K562 (cell line): ENCODE data around the gene CLPSL2. TPM values are rescaled to one million over a fixed set of nuclear protein-coding genes. Genes with fewer than 3 reads are reported as not detected.

Experiments
- ATAC-seq: fragments of 200-7000 bp; cut with Tn5 transposase; 3 replicates; pipeline ENCODE4 v1.9.1; 2020; ENCODE audit warnings: moderate library complexity
- BruUV-seq: library from RNA; stranded (reverse); fragments of 400-500 nt; replicated peaks from 2 replicates; lab custom pipeline; 2021; lab: Mats Ljungman, UMichigan
- CTCF ChIA-PET: fragments of 300-600 bp; formaldehyde crosslinking; extraction: SDS; loops from one replicate; lab custom pipeline; 2021; ENCODE audit warnings: low intra/inter-chr PET ratio; lab: Yijun Ruan, JAX
- POLR2A ChIA-PET: fragments of 300-600, 350-650 bp; sonication (Branson Sonifier 250); formaldehyde crosslinking; extraction: SDS; loops from one replicate; lab custom pipeline; 2021; ENCODE audit warnings: antibody characterized with exemption, inconsistent platforms; lab: Yijun Ruan, JAX
- DNase-seq, 4 experiments: peaks; one replicate each; pipeline versions ENCODE4 v3.0.0 to v3.0.0-alpha.2; 2011 to 2018; ENCODE audit warnings: low spot score in 3 of 4, mixed read lengths in 3 of 4; ENCODE audit errors: extremely low read depth in 1 of 4
- FAIRE-seq: peaks from 2 replicates; lab custom pipeline; 2011; peaks lifted over from hg19 to GRCh38; lab: Jason Lieb, UNC
- H2AFZ ChIP-seq: 2 replicates; pipeline ENCODE4 v1.6.0; 2011; ENCODE audit warnings: low read depth, low read length, control low read depth, inconsistent platforms
- H3K27ac ChIP-seq: fragments of 200-600 bp; 3 replicates; pipeline ENCODE4 v1.8.0; 2011; ENCODE audit warnings: low read depth, mild to moderate bottlenecking, control low read depth, inconsistent platforms, low read length, moderate library complexity, mixed read lengths; ENCODE audit errors: extremely low read depth
- H3K27me3 ChIP-seq, 2 experiments: fragments of 300-600 bp in 1 of 2; 2 replicates in 1 of 2; 3 replicates in 1 of 2; pipeline versions ENCODE4 v1.6.0 to v1.8.0; 2011; ENCODE audit warnings: inconsistent platforms in 2 of 2, low read length in 2 of 2, mild to moderate bottlenecking in 1 of 2, mixed read lengths in 1 of 2, moderate library complexity in 1 of 2; ENCODE audit not compliant: control insufficient read depth in 2 of 2, insufficient read depth in 2 of 2
- H3K36me3 ChIP-seq: fragments of 300-600 bp; 3 replicates; pipeline ENCODE4 v1.8.0; 2011; ENCODE audit warnings: mild to moderate bottlenecking, low read length, inconsistent platforms; ENCODE audit not compliant: control insufficient read depth, insufficient read depth
- H3K4me1 ChIP-seq, 2 experiments: fragments of 200-600 bp in 1 of 2; replicated peaks in 1 of 2; 2 replicates in 1 of 2; 3 replicates in 1 of 2; pipeline versions ENCODE4 v1.5.1 to v1.8.0; 2011; ENCODE audit warnings: inconsistent platforms in 2 of 2, low read length in 2 of 2, mild to moderate bottlenecking in 1 of 2, mixed read lengths in 1 of 2, moderate library complexity in 1 of 2; ENCODE audit not compliant: control insufficient read depth in 2 of 2, insufficient read depth in 2 of 2
- H3K4me2 ChIP-seq: 2 replicates; pipeline ENCODE4 v1.6.1; 2011; ENCODE audit warnings: low read length, control low read depth, inconsistent platforms, mixed read lengths; ENCODE audit not compliant: insufficient read depth
- H3K4me3 ChIP-seq: fragments of 200-600 bp; sonication (generic), shearing (Covaris generic); 2 replicates; pipeline ENCODE4 v1.5.1; 2016; ENCODE audit warnings: control low read depth, inconsistent platforms
- H3K79me2 ChIP-seq: fragments of 200-600 bp; 3 replicates; pipeline ENCODE4 v1.8.0; 2011; ENCODE audit warnings: low read length, inconsistent platforms; ENCODE audit not compliant: control insufficient read depth, insufficient read depth
- H3K9ac ChIP-seq, 2 experiments: 2 replicates each; pipeline versions ENCODE4 v1.6.0 to v1.6.1; 2011; ENCODE audit warnings: low read depth in 2 of 2, low read length in 2 of 2, control low read depth in 1 of 2, inconsistent platforms in 1 of 2, mild to moderate bottlenecking in 1 of 2, mixed read lengths in 1 of 2; ENCODE audit not compliant: insufficient read depth in 1 of 2
- H3K9me1 ChIP-seq: one replicate; pipeline ENCODE4 v1.6.0; 2011; ENCODE audit warnings: inconsistent platforms, mild to moderate bottlenecking, low read length, moderate library complexity; ENCODE audit not compliant: control insufficient read depth, insufficient read depth
- H3K9me3 ChIP-seq: replicated peaks from 2 replicates; pipeline ENCODE4 v1.5.1; 2011; ENCODE audit warnings: low read depth, low read length, inconsistent platforms; ENCODE audit not compliant: control insufficient read depth, insufficient read depth
- H4K20me1 ChIP-seq: replicated peaks from 2 replicates; pipeline ENCODE4 v1.6.1; 2011; ENCODE audit warnings: low read length, inconsistent platforms, mixed read lengths; ENCODE audit not compliant: control insufficient read depth, insufficient read depth
- ARID3B ChIP-seq: fragments of 250-450 bp; sonication (Bioruptor Pico); IDR thresholded peaks from 2 replicates; pipeline ENCODE4 v1.4.0; 2020; ENCODE audit warnings: borderline replicate concordance
- ARID4B ChIP-seq: sonication (generic); formaldehyde crosslinking; IDR thresholded peaks from 2 replicates; pipeline ENCODE4 v1.8.0; 2022; ENCODE audit warnings: mild to moderate bottlenecking, missing genetic modification reagents
- CHD2 ChIP-seq: IDR thresholded peaks from 2 replicates; pipeline ENCODE4 v1.6.1; 2011; ENCODE audit warnings: low read depth, low read length
- CREB5 ChIP-seq: fragments of 250-450 bp; sonication (Bioruptor Pico); IDR thresholded peaks from 2 replicates; pipeline ENCODE4 v1.5.0; 2020; ENCODE audit warnings: mild to moderate bottlenecking
- CREM ChIP-seq: IDR thresholded peaks from 2 replicates; pipeline ENCODE4 v1.6.1; 2014; ENCODE audit warnings: antibody characterized with exemption, low read depth
- JUND ChIP-seq, 2 experiments: IDR thresholded peaks; 2 replicates in 1 of 2; 3 replicates in 1 of 2; pipeline ENCODE4 v1.6.1; 2011; ENCODE audit warnings: borderline replicate concordance in 2 of 2, low read depth in 2 of 2, low read length in 2 of 2, improper control_type of control experiment in 1 of 2, missing biosample characterization in 1 of 2, missing genetic modification characterization in 1 of 2, missing genetic modification reagents in 1 of 2
- MTA2 ChIP-seq: fragments of 450-650 bp; IDR thresholded peaks from 2 replicates; pipeline ENCODE4 v1.6.1; 2016; ENCODE audit warnings: low read depth
- NRF1 ChIP-seq, 2 experiments: fragments of 450-650 bp; IDR thresholded peaks in 1 of 2; conservative IDR thresholded peaks in 1 of 2; 2 replicates each; pipeline ENCODE4 v1.6.1; 2014; ENCODE audit warnings: mild to moderate bottlenecking in 2 of 2
- POLR2B ChIP-seq: fragments of 450-650 bp; IDR thresholded peaks from 2 replicates; pipeline ENCODE4 v1.6.1; 2018; ENCODE audit warnings: low read depth; ENCODE audit not compliant: partially characterized antibody
- TGIF2 ChIP-seq: sonication (generic); formaldehyde crosslinking; IDR thresholded peaks from 2 replicates; pipeline ENCODE4 v1.8.1; 2022; ENCODE audit warnings: mild to moderate bottlenecking, missing genetic modification reagents, moderate library complexity
- ZBTB17 ChIP-seq: fragments of 450-650 bp; formaldehyde crosslinking; IDR thresholded peaks from 2 replicates; pipeline ENCODE4 v1.4.0; 2020; ENCODE audit warnings: mild to moderate bottlenecking
- ZC3H8 ChIP-seq: fragments of 450-650 bp; IDR thresholded peaks from 2 replicates; pipeline ENCODE4 v1.6.1; 2017
- ZNF12 ChIP-seq: sonication (generic); formaldehyde crosslinking; IDR thresholded peaks from 2 replicates; pipeline ENCODE4 v1.4.0; 2020; ENCODE audit warnings: mild to moderate bottlenecking, missing genetic modification reagents
- WGBS: fragments of 100-300 bp; shearing (Covaris generic); methylation state at CpG from one replicate; pipeline ENCODE4 v1.1.6; 2016; ENCODE audit warnings: low coverage, mixed read lengths; ENCODE audit not compliant: insufficient coverage; ENCODE audit errors: missing lambda C conversion rate; 5-methylcytosine and 5-hydroxymethylcytosine counted together
- in situ Hi-C: fragments of 300-500 bp; cut with MboI; formaldehyde crosslinking; loops from 4 replicates; pipeline ENCODE4 v1.15.0; 2018; ENCODE audit warnings: inconsistent platforms, mixed read lengths
- intact Hi-C: fragments of 100-400 bp; cut with micrococcal nuclease; formaldehyde crosslinking; loops from 2 replicates; pipeline ENCODE4 v1.14.2; 2022
- polyA plus RNA-seq, 8 experiments: library from polyadenylated mRNA; depleted of rRNA in 4 of 8; stranded (reverse) in 5 of 8; unstranded in 3 of 8; fragments of >200 nt; fragmentation: Nextera tagmentation in 2 of 8; fragmentation: Illumina TruSeq in 1 of 8; extraction: Ambion mirVana in 2 of 8; extraction: Trizol in 1 of 8; gene quantifications; 2 replicates each; pipeline versions ENCODE4 v1.2.1 to v1.2.3, GENCODE V29; 2011 to 2014; ENCODE audit warnings: inconsistent platforms in 1 of 8, missing spikeins in 1 of 8
- total RNA-seq, 7 experiments: library from RNA; depleted of rRNA in 6 of 7; stranded (reverse); fragments of >200 nt in 6 of 7; fragmentation: Illumina TruSeq in 2 of 7; extraction: Trizol in 2 of 7; gene quantifications; 2 replicates each; pipeline versions ENCODE4 v1.2.1 to v1.2.3, GENCODE V29; 2011 to 2021; ENCODE audit warnings: low replicate concordance in 1 of 7
- TF ChIP-seq, protein P1 (sequence below): sonication (generic); formaldehyde crosslinking; IDR thresholded peaks from 2 replicates; pipeline ENCODE4 v1.8.1; 2022; ENCODE audit warnings: missing genetic modification reagents

The CLPSL2 gene
- total and polyA plus RNA-seq, 9 of the 15 experiments (the other 6 are each of a cell fraction or from before 2014, with no cell fraction given) = not detected

DNA sequence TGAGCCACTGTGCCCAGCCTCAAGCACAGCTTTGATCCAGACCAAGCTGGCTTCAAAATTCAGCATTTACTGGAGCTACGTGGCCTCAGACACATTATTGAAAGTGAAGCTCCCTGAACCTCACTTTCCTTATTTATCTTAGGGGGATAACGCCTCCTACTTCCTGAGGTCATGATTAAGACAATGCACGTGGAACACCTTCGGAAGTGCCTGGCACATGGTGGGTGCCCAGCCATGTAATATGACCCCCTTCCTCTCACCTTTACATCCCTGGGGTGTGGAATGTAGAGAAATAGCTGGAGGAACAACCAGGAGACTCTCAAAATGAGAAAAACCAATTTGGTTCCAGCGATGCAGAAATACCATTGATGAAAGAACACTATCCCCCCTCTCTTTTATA, 22.3 kb downstream of the CLPSL2 start:
- Histone ChIP-seq H3K4me1 (no peaks in the 10 kb centered on the region), H3K36me3 (no peaks in the 10 kb centered on the region), H3K27ac (no peak overlapping the region), H3K9me1 (peaks cover 3% of the 10 kb centered on the region), H3K79me2 (no peaks in the 10 kb centered on the region), H3K27me3 (peaks cover 12 to 62% of the 10 kb centered on the region in 2 experiments), H3K9ac (no peak overlapping the region)
- no peak for ATAC-seq
- DNase-seq = peak in 1 of 4 experiments; percentile 8
- CTCF ChIA-PET = no interaction called here
- POLR2A ChIA-PET = interaction anchor here (0.6 to 3.6 kb wide), 2 partner anchors 11 to 15 kb away, joined by 4 to 48 read pairs; no protein-coding TSS in a partner anchor
- TF ChIP-seq POLR2B (no peak), CREM (no peak), ARID4B (CRISPR knock-in tag) (no peak), ARID3B (CRISPR knock-in tag) (no peak), TGIF2 (no peak), CHD2 (no peak), ZBTB17 (no peak), MTA2 (no peak), ZC3H8 (no peak), NRF1 (conservative IDR thresholded peaks at IDR 0.05 in 1 of 2, IDR thresholded peaks at IDR 0.05 in 1 of 2) (no peak), CREB5 (CRISPR knock-in tag) (no peak), ZNF12 (CRISPR knock-in tag) (no peak), JUND (IDR thresholded peaks at IDR 0.05; ENCODE audit: borderline replicate concordance, low read depth, low read length) (no peak), JUND (tag; IDR thresholded peaks at IDR 0.05; ENCODE audit: borderline replicate concordance, low read depth, low read length) (no peak)
- TF ChIP-seq, protein P1, sequence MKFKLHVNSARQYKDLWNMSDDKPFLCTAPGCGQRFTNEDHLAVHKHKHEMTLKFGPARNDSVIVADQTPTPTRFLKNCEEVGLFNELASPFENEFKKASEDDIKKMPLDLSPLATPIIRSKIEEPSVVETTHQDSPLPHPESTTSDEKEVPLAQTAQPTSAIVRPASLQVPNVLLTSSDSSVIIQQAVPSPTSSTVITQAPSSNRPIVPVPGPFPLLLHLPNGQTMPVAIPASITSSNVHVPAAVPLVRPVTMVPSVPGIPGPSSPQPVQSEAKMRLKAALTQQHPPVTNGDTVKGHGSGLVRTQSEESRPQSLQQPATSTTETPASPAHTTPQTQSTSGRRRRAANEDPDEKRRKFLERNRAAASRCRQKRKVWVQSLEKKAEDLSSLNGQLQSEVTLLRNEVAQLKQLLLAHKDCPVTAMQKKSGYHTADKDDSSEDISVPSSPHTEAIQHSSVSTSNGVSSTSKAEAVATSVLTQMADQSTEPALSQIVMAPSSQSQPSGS (CRISPR knock-in tag) = no peak
- TF ChIP-seq, all 486 proteins: peak for 0
- no peak for FAIRE-seq
- no peak overlapping the region for H3K4me3 ChIP-seq
- intact Hi-C loops = loop anchor here (1.0 kb wide), 1 partner anchor 11 kb away; no protein-coding TSS in a partner anchor
- no TSS peak for BruUV-seq
- no peak overlapping the region for H3K4me2 ChIP-seq
- in situ Hi-C loops = no loop called here
- H4K20me1 ChIP-seq = peaks cover 3% of the 10 kb centered on the region; the same call in 1 of the 2 replicates
- WGBS = 1% methylated on average over 5 of the region's 5 CpGs
- no peaks in the 10 kb centered on the region for H3K9me3 ChIP-seq
- no peak overlapping the region for H2AFZ ChIP-seq
